GM12875 (cell line): Measurements from ENCODE around the gene TBX5.

Experiments
- H3K4me3 ChIP-seq: one replicate; pipeline ENCODE4 v1.5.1; 2011; ENCODE audit warnings: low read depth, low read length, control low read depth
- TF ChIP-seq, protein P1 (sequence below): IDR thresholded peaks from 2 replicates; pipeline ENCODE4 v1.5.1; 2011; ENCODE audit warnings: low read depth, mild to moderate bottlenecking, control low read depth, inconsistent platforms, low read length, moderate library complexity, borderline replicate concordance; ENCODE audit not compliant: insufficient read depth

TBX5 gene

DNA sequence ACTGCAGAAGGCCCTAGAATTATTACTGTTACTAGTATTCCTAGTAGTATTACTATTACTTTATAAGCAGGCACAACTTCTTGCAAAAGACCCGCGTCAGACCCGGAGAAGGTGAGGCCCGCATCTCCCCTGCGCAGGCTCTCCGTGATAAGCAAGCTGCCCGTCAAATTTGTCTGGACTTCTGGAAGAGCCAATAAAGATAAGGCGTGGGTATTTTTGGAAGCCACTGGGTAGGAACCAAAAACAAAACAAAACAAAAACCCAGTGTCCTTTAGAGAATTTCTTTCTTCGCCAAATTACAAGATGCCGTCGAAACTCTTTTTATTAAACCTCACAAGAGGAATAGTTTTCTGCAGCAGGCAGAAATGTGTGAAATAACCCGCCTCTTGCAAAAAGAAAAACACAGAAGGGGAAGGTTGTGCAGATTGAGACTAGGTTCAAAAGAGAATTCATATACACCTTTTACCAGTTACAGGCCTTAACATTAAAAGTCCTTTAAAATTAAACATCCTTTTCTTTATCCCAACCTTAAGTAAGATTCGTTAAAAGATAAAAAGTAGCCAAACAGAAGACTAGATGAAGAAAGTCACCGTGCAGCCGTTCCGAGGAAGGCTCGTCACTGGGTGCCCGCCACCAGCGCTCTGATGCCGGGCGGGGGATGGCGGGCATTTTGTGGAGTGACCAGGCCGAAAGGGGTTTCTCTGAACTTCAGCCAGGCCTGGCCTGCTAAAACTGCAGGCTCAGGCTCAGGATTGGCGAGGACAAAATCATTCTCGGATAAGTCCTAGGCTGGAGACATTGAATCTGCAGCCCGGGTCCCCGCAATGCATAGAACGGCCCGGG is 1.6 kb downstream of the TBX5 start:
- no peak overlapping the region for H3K4me3 ChIP-seq
- TF ChIP-seq, protein P1, sequence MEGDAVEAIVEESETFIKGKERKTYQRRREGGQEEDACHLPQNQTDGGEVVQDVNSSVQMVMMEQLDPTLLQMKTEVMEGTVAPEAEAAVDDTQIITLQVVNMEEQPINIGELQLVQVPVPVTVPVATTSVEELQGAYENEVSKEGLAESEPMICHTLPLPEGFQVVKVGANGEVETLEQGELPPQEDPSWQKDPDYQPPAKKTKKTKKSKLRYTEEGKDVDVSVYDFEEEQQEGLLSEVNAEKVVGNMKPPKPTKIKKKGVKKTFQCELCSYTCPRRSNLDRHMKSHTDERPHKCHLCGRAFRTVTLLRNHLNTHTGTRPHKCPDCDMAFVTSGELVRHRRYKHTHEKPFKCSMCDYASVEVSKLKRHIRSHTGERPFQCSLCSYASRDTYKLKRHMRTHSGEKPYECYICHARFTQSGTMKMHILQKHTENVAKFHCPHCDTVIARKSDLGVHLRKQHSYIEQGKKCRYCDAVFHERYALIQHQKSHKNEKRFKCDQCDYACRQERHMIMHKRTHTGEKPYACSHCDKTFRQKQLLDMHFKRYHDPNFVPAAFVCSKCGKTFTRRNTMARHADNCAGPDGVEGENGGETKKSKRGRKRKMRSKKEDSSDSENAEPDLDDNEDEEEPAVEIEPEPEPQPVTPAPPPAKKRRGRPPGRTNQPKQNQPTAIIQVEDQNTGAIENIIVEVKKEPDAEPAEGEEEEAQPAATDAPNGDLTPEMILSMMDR, result no peak

DNA sequence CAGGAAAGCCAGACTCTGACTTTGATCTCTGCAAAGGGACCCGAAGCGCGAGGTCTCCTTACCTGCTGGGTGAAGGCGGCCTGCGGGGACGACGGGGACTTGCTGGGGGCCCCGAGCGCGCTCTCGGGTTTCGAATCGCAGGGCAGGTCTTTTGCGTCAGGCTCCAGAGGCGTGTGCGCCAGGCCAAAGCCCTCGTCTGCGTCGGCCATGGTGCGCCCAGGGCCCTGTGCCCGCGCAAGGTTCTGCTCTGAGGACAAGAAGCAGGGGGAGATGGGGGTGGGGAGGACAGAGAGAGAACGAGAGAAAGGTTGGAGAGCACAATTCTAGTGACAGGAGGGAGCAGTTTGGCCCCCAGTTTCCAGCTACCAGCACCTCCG is 2.3 kb downstream of the TBX5 start:
- TF ChIP-seq, protein P1, result no peak
- H3K4me3 ChIP-seq, result no peak overlapping the region

DNA sequence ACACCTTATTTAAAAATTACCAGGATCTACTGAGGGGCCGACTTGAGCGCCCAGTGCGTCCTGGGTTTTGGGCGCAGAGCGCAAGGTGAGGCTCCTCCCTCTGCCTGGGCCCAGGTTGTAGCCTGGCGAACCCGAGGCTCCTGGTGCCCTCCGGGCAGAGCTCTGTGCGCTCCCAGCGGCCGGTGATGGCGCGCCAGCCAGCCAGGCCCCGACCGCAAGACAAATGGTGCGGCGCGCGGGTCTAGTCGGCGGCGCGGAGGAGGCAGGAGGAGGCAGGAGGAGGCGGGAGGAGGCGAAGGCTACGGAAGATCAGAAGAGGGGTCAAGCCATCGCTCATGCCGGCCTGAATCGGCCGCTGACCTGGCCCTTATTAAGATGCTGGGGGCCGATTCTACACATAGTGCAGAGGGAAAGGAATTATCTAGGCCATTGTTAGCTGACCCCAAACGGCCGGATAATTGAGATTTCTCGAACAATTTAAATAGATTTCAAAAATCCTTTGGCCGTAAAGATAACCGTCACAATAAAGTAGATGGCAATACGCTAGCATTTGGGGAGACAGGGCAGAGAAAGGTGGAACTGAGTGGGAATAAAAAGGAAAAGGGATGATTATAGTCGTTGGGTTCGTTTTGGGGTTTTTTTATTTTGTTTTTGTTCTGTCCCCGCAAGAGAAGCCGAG is 2.8 kb downstream of the TBX5 start:
- H3K4me3 ChIP-seq, result no peak overlapping the region
- TF ChIP-seq, protein P1, result 0 out of 2 replicates have a peak, but pooled peaks have one; percentile 5

DNA sequence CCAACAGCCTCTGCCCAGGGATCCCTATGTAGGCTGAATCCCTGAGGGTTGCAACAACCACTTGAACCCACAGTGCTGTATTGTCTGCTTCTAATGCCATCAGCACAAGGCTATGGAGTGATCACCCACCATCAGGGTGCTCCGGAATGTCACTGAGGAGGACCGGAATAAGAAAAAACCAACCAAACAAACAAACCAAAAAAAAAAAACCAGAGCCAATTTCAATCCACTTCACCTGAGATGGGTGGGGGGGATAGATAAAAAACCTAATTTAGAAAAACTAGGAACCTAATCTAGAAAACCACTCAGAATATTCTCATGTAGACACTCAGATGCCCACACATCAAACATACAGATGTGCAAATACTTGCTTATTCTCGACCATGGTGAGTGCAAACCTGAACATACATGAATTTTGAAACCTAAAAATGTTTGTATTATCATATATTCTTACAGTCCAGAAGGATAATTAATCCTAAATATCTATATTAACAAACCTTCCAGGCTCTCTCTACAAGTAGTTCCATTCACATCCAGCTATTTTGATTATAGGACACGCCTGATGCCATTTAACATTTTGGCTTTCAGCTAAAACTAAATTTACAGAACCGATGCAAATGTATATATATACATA is 3.7 kb downstream of the TBX5 start:
- H3K4me3 ChIP-seq, result no peak overlapping the region
- TF ChIP-seq, protein P1, result no peak

DNA sequence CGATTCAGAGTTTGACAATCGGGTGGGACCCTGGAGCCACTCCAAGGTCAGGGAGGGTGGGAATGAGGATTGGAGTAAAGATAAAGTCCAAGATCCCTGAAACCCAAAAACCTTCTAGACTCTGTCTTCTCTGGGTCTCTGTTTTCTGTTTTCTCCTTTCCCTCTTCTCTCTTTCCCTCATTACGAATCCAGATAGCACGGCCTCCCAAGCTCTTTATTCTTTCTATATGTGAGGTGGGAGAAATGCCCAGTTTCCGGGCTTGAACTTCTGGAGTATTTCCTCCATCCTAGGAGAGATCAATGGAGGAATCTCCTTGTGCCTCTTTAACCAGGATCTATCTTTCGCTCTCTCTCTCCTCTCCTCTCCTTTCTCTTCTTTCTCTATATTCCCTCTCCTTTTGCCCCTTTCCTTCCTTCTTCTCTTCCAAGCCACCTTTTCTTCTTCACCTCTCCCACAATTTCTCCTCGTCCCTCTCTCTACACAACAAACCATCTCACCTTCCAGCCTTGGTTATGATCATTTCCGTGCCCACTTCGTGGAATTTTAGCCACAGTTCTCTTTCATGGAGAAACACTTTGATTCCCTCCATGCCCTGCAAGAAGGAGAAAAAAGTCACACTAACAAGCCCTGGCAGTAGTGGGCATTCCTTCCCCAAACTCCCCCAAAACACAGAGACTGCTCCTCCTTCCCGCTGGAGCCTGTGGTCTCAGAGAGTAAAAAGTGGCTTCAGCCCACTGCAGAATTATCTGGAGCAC is 4.4 kb downstream of the TBX5 start:
- TF ChIP-seq, protein P1, result no peak
- no peak overlapping the region for H3K4me3 ChIP-seq

DNA sequence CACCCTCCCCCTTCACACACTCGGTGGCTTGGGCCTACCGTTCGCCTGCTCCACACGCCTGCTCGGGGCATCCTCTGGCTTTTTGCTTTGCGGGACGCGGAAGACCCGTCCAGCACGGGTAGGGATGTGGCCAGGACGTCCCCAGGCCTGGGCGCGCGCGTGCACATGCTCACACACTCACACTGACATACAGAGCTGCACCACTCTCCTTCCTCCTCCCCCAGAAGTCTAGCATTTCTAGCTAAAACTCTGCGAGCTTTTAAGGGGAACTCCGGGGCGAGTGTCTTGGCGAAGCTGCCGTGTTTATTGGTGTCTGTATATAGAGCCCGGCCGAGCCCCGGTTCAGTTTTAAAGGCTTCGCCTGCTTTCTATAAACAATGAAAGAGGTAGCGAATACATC is 5.0 kb downstream of the TBX5 start:
- no peak overlapping the region for H3K4me3 ChIP-seq
- TF ChIP-seq, protein P1, result no peak
